NCI-H446 treated with DMSO at 0.1 percent for 48 hours (cell line): ENCODE results near the gene ADAMTS8.

Experiments
- DNase-seq: peaks from one replicate; lab custom pipeline; 2025; lab: John Stamatoyannopoulos, UW

The ADAMTS8 gene

DNA sequence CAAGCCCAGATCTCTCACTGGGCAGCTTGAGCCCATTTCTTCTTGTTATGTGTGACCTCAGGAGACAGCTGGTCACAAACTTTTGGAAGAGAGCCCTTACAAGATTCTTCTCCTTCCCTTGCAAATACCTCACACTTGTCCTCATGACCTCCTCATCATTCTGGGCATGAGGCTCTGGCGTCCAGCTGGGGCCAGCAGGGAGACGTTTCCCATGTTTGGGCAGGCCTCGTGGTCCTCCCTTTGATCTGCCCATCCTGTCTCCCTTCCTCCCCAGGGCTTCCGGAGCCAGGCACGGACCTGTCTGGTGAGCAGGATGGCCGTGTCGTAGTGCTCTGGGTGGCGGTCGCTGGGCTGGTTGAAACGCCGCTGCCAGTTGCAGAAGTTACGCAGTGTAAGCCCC is 9.7 kb downstream of the ADAMTS8 start:
- DNase-seq = no peak

DNA sequence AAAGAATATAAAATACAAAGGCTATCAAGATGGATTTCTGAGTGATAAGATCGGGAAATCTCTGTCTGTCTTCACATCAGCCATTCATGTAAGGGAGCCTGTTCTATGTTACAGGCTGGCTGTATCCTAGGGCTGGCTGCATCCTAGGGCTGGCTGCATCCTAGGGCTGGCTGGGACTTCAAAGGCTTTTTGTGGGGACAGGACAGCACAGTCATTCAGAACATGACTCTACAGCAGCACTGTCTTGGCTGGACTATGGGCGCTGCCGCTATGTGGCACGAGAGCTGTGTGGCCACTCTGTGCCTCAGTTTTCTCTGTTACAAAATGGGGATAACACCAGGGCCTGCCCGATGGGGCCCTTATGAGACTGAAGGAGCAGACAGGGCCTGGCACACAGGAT is 10.2 kb downstream of the ADAMTS8 start:
- DNase-seq = no peak

DNA sequence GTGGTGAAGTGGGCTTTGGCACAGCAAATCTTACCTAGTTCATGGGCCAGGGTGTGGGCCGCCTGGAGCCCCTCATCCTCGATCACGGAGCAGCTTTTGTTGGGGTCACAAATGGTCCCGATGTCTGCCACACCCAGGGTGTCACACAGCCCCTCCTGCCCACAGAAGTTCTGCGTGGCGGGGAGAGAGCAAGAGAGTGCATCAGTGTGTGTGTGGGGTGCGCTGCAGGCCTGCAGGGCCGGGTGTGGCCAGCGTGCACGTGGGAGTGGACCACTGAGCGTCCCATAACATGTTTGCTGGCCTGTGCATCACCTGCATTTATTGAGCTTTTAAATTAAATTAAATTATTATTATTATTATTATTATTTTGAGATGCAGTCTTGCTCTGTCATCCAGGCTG is 11.5 kb downstream of the ADAMTS8 start:
- DNase-seq = no peak

DNA sequence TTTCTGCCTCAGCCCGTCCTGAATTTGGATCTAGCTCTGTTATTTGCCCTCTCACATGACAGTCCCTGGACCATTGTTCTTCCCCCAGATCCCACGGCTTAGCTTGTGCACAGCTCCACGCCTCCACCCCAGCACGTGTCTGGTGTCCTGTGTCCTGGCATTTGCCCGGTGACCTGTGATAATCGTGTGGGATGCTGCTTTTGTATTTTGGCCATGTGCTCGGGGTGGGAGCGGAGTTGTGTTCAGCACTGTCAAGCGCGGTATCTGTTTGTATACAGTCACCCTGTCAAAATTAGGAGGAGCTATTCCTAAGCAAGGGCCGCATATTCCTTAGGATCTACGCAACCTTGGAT is 11.9 kb downstream of the ADAMTS8 start:
- DNase-seq = no peak

DNA sequence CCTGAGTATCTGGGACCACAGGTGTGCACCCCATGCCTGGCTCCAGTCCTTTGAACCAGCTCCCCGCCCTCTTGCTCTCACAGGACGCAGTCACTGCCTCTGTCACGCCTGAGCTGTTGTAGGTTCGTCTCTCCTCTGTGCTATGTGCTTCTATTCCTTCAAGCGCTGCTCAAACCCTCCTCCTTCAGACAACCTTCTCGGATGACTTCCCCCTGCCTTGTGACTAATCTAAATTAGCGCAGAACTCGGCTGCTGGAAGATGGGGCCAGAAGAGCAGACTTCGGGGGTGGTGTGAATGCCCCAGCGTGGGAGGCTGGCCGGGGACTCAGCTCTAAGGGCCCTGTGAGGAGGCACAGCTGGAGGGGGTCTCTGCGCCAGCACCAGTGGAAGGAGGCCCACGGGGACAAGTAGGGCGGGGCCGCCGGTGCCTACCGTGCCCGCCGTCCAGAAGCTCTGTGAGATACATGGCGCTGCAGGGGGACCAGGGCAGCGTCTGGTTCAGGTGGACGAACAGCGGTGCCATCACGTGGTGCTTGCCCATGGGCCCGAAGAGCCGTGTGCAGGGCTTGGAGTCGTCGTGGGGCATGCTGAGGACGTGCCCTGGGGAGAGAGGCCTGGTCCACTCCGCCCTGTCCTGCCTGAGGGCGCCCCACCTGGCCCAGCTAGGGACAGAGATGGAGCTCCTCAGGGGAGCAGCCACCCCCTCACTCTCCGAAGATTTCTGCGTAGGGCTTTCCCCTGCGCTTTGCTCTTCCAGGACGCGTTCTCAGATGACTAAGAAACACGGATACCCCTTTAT is 12.5 kb downstream of the ADAMTS8 start:
- DNase-seq = no peak

DNA sequence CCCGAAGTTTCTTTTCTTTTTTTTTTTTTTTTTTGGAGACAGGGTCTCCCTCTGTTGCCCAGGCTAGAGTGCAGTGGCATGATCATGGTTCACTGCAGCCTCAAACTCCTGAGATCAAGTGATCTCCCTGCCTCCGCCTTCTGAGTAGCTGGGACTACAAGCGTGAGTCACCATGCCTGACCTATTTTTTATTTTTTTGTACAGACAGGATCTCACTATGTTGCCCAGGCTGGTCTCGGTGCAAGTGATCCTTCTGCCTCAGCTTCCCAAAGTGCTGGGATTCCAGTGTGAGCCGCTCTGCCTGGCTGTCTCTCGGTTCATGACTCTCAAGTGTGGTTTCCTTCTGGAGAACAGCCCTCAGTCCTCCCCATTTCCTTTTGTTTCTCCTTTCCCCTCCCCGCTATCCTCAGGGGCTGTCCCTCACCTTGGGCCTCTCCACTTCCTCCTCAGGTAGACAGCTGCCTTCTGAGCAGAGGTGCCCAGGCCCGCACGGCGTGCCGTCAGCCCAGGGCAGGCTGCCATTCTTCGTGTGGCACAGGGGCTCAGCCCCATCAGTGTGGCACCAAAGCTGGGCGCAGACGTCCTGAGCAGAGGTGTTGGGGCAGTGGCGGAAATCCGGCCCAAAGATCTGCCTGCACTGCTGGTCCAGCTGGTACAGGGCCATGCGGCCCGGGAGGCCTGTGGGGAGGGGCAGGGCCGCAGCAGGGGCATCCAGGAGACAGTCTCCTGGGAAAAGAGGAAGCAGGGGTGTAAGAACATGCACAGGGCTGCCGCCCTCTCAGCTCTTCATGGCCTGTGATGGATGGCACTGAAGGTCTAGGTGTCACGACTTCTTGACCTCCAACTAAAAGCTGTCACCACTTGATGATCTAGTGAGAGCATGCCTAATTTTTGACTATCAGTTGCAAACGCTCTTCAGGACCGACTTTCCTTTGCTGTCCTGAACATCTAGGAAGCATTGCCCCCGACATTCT is 14.0 kb downstream of the ADAMTS8 start:
- no peak for DNase-seq

DNA sequence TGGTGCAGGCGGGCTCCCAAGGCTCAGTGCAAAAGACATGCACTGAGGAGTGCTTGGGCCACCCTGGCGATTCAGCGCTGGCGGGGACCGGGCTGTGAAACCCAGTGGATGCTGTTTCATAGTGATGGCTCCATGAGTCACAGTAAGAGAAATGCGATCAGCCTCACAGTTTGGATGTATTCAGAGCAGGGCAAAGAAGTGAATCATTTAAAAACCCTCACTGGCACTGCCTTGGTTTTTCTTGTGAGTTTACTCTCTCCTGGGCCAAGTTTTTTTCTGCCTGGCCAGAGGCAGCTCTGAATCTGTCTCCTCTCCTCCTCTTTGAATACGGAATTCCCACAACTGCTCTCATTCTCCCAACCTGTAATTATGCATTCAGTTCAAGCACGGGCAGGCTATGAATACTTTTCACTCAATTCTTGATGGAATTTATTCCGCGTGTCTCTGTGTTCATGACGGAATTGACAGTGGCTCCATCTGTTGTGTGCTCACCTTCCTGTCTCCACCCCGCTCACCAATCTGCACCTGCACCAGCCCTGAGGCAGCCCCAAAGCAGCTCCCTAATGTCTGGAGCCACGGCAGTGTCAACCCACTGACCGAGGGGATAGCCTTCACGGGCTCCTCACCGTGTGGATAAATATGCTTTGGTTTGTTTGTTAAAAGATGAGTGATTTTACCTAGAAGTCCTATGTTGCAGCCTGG is 14.9 kb downstream of the ADAMTS8 start:
- no peak for DNase-seq

DNA sequence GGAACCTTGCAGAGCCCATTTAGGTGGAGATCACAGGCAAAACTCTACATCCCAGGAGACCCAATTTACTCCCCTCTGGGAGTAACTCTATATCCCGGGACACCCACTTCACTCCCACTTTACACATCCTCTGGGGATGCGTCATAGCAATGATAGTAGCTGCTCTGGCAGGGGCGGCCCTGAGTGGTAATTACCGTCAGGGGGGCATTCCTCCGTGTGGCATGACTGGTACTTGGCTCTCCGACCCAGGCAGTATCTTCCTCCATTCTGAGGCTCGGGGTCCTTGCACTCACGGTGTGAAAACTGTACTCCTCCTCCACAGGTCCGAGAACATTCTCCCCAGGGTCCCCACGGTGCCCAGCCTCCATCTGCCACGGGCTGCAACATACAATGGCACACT is 17.2 kb downstream of the ADAMTS8 start:
- no peak for DNase-seq

DNA sequence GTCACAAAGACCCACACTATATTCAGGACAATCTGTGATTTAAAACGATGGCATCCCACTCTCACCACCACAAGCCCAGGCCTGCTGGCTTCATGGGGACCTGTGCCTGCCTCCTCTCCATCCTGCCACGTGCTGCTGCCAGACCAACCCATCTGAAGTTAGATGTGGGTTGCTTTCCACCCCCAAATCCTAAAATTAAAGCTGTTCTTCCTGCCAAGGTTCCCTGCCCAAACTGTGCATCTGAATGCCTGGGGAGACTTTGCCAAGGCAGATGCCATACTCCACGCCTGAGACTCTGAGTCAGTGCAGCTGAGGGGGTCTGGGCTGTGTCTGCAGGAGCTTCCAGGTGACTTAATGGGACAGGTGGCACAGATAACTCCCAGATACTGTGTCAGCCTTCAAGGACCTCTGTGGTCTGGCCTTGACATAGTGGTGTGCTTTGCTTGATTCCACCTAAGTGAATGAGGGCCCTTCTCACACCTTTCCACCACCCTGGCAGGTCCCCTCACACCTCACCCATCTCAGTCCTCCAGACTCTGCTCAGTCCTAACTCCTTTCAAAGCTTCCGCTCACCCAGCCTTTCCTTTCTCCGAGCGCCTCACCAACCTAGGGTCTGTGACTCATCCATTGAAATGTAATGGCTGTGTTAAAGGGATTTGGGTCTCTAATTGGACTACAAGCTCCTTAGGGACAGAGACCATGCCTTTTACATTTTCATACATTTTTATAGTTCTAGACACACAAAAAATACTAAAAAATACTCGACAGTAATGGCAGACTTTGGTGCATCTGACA is 18.6 kb downstream of the ADAMTS8 start:
- DNase-seq = no peak

DNA sequence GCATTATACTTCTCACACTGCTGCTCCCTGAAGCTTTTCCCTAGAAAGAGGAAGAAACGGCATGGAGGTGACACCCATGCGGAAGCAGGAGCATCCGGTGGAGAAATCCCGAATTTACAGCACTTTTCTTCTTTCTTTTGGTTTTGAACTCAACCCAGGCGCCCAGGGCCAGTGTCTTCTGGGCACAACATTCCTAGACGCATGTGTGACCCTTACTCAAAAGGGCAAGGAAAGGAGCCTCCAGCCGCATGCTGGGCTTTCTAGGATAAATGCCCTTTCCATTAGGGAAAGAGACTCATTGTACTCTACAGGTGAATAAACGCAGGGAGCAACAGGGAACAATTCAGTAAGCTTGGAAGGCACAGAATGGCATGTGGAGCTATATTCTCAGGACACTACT is 19.5 kb downstream of the ADAMTS8 start:
- no peak for DNase-seq

DNA sequence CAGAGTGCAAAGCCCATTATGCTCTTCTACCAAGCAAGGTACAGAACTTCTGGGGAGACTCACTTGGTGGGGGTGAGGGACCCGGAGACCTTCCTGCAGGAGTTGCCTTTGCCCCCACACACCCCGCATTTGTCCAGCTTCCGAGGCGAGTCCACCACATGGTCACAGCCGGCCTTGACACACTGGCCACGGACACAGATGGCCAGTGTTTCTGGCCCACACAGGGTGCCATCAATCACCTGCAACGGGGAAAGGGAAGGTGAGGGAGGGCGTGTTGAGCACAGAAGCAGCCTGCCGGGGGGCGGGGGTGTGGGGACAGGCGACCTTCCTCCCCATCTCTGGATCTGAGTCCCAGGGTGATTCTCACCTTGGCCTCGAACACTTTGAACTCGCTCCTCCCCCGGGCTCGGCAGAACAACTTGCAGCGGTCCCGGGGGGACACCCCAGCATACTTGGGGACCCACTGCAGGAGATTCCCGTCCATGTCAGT is 20.0 kb downstream of the ADAMTS8 start:
- DNase-seq = no peak

DNA sequence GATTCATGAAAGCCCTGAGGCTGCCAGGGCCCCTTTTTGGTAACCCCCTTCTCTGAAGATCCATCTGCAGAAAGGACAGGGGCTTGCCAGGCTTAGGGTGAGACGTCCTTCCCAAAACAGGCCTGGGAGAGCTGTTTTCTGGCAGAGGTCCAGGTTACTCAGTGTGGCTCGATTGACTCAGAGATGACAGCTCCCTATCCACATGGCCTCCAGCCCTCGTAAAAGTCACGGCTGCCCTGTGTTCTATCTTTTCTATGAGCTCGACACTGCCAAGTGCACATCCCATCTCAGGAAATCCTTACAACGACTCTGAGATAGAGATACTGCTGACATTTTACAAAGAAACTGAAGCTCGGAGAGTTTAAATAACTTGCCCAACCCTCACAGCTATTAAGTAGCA is 20.4 kb downstream of the ADAMTS8 start:
- DNase-seq = no peak

DNA sequence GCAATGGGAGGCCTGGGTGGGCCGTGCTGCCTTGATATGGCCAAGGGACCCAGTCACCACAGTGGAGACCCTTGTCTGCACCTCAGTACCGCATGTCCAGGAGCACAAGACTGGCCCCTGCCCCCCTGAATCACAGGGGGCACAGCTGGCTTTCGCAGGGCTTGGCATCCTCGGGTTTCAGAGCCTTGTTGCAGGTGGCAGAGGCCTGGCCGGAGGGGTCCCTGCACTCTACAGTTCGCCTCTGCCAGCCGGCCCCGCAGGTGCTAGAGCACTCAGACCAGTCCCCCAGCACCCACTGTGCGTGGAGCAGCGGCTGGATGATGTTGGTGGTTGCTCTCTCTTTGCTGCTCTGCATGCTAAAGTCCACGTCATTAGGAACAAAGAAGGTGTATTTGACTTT is 23.0 kb downstream of the ADAMTS8 start:
- no peak for DNase-seq

DNA sequence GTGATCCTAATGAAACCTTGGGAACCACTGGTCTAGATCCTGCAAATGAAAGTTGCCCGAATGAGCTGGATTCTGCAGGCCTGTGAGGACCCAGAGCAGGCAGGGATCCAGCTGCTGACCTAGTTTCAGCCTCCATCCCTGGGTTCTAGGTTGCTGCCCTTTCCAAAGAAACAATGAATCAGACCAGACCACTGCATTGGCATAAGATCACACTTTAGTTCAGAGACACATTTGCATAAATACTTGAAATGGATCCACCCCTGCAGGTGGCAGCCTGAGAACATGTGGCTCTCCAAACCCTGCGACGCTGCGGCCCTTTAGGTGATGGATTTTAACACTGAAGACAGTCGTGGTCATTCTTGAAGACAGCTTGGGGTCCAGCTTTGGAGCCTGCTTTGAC is 23.7 kb downstream of the ADAMTS8 start:
- DNase-seq = no peak

DNA sequence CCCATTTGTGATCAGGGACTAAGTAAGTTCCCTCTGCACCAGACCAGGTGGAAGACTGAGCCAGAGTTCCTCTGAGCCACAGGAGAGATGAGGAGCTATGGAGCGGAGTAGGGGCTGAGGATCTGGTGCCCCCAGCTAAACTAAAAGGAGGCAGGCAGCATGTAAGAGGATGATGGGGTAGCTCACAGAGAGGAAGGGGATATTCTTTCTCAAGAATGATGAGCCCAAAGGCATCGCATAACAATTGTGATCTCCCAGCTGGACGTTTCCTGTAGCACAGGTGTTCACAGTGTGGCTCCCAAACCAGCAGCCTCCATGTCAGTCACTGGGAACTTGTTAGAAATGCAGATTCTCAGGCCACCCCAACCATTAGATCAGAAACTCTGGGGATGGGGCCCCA is 24.4 kb downstream of the ADAMTS8 start:
- no peak for DNase-seq

DNA sequence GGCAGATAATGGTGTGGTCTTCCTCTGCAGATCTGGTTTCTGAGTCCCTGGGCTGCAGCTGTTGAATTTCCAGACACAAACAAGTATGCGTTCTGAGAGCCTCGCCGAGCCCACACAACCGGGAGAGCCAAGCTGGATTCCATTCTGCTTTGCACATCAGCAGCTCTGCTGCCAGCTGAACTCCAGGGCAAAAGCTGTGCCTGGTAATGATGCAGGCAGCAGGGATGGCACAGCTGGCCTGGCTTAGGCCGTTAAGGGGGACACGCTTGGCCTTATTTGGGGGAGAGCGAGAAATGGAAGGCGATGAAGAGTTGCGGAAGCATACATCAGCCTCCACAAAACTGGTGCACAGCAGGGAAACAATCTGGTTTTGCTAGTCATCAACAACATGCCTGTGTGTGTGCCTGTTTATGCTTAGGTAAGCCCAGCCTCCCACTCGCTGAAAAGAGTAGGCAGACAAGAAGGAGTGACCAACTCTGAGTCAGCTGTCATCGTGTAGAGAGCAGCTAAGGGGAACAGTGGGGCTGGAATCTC is 25.1 kb downstream of the ADAMTS8 start:
- DNase-seq = no peak

DNA sequence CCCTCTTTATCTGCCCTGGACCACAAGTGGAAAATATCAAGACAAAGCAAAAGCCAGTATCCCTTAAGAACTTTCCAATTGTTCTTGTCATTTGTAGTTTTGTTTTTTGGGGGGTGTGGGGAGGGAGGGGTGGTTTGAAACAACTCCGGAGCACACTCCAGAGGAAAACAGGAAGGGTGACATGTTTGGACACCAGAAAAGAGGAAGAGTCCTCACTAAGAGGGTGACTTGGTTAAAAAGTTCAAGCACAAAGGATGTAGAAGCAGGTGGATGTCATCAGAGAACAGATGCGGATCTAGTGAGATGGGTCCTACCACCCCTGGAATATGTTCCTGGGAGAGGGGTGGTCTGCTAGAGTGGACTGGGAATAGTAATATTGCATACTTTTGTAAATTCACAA is 25.8 kb downstream of the ADAMTS8 start:
- DNase-seq = no peak

DNA sequence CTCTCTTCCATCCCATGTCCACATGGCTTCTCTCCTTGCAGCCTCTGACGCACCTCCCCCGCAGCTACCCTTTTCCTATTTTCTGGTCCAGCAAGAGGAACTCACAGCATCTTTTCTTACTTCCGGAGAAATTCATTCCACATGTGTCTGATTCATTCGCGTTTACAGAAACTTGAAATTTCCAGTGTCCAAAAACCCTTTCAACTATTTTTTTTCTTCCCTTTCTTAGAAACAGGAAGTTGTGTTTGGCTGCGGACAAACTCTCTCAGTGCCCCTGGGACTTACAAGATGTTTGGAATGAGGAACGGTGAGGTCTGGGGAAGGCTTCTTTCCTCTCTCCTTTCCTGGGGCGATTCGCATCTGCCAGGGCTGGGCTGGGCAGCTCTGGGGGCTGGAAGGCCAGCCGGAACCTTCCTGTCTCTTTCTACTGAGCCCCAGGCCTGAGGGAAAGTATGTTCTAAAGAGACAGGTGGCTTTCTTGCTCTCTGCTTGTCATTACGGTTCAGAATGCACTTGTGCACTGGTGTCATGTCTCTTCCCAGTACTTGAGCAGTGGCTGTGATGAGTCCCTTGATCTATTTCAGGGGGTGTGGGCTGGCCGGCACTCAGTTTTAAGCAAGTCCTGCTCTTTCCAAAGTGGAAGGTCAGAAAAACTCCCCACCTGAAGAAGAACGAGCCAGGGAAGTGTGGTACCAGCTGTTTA is 27.5 kb downstream of the ADAMTS8 start:
- no peak for DNase-seq

DNA sequence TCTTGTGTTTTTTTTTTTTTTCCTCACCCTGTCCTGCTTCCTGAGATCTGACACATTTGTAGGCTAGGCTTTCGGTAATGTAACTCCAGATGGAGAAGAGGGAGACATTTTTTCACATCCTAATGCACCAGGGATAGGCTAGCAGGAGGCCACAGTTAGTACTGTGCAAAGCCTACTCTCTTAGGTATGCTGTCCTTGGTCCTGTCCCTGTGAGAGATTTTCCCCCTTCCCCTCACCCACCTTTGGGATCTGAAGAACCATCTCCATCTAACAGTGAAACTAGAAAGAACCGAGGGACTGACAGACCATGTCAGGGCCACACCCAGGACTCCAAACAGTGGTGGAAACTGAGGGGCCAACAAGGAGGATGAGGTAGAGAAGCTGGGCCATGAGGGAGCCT is 29.2 kb downstream of the ADAMTS8 start:
- DNase-seq = no peak

DNA sequence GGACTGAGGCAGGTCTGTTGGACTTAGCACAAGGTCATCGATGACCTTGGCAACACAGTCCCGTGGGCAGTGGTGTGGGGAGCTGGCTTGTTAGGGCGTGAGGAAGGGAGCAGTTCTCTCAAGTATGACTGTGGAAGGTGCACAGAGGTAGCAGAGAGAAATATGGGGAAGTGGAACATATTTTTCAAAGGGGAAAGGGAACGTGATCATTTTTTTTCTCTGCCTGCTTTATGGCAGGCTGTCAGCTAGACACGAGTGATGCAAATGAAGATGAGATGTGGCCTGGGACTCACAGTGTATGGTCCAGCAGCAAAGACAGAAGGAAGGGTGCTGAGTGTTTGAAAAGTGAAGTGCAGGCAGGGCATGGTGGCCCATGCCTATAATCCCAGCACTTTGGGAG is 30.6 kb downstream of the ADAMTS8 start:
- no peak for DNase-seq

DNA sequence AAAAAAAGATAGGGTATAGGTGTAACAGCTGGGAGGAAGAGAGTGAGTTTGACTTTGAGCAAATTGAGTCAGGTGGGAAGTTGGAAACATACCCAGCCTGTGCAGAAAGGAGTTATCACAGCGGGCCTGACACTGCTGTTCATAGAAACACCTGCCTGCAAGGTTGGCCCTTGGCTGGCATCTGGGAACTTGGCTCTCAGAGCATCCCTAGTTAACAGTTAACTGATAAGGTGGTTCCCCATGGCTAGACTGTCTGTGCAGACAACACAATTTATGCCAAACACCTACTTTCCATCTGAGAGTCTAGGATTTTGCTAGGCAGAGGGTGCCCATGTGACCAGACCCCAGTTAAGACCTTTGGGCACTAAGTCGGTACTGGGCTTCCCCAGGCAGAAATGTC is 31.4 kb downstream of the ADAMTS8 start:
- DNase-seq = no peak
